HK-2 (cell line): ENCODE results near the gene FETUB.

Source experiments
- DNase-seq: peaks from one replicate; pipeline ENCODE4 v3.0.0-alpha.2; 2018; ENCODE audit not compliant: unreplicated experiment

The FETUB gene, protein sequence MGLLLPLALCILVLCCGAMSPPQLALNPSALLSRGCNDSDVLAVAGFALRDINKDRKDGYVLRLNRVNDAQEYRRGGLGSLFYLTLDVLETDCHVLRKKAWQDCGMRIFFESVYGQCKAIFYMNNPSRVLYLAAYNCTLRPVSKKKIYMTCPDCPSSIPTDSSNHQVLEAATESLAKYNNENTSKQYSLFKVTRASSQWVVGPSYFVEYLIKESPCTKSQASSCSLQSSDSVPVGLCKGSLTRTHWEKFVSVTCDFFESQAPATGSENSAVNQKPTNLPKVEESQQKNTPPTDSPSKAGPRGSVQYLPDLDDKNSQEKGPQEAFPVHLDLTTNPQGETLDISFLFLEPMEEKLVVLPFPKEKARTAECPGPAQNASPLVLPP

GRCh38 chr3:186639778-186640472 is at the start of gene FETUB:
Gene FETUB, plus strand, starts transcription at chr3:186640399. Its CDS starts 62 bp downstream, at chr3:186640461.
- no peak for DNase-seq

DNA sequence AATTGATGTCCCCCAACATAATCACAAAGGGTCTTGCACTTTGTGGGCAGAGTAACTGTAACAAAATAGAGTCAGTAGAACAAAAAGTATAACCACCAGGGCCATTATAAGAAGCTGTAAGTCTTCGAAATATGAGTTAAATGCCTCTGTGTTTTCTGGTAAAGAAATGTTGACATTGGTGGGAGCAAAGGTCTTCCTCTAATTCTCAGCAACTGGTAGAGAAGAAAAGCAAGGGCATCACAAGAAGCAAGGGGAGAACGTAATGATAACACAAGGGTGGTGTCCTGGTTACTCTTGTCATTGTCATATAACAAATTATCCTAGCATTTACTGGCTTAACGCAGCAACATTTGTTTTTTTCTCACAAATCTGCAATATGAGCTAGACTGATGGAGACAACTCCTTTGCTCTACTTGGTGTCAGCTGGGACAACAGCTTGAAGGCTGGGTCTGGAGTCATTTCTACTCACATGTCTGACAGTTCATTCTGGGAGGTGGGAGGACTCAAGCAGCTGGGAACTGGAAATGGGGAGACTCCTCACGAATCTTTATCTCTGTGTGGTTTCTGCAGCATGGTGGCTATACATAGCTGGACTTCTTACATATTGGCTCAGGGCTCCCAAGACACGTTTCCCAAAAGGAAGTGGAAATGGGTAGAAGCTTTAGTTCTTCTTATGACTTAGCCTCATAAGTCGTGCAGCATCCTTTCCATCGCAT is 49.5 kb upstream of the FETUB start:
- DNase-seq, result no peak

GRCh38 chr3:186592682-186593081 is 47.5 kb upstream of the FETUB start:
- DNase-seq, result no peak

- no peak for DNase-seq
Measured at GRCh38 chr3:186593862-186594261, 46.3 kb upstream of the FETUB start.

DNA sequence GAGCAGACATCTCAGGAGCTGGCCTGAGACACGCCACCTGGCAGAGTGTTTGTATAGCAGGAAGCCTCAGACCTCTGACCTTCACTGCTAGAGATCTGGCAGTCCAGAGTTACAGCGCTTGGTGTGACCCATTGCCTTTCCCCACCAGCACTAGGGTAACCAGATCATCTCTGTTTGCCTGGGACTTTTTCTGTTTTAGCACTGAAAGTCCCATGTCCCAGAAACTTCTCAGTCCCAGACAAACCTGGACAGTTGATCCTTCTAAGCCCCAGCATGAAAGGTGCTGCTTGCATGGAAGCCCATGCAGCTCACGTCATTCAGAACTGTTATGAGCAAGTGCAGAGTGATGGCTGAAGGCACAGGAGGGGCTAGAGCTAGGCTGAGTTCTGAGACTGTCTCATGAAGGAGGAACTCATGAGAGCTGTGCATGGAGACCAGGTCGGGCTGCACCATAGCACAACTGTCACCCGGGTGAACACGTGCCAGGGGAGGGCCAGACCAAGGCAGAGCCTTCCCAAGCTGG is 45.5 kb upstream of the FETUB start:
- DNase-seq, result no peak

DNA sequence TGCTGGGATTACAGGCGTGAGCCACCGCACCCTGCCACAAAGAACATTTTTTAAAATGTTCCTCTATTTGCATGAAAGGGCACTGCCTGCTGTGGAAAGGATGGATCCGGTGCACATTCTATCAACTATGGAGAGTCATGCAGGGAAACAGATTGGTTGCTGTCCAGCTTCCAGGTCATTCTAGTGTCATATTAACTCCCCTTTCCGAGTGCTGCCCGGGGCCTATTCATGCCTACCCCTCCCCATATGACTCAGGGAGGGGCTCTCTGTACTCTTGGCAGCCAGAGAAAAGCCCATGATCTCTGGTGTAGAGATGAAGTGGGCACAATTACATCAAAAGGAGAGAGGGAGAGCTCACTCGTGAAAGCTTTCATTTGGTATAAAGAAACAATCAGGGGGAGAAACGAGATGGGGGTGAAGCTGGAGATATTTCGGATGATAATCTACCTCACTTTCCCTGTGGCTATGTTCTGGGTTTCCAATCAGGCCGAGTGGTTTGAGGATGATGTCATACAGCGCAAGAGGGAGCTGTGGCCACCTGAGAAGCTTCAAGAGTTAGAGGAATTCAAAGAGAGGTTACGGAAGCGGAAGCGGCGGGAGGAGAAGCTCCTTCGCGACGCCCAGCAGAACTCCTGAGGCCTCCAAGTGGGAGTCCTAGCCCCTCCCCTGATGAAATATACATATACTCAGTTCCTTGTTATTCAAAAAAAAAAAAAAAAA is 43.5 kb upstream of the FETUB start:
- DNase-seq, result peak; percentile 57

DNA sequence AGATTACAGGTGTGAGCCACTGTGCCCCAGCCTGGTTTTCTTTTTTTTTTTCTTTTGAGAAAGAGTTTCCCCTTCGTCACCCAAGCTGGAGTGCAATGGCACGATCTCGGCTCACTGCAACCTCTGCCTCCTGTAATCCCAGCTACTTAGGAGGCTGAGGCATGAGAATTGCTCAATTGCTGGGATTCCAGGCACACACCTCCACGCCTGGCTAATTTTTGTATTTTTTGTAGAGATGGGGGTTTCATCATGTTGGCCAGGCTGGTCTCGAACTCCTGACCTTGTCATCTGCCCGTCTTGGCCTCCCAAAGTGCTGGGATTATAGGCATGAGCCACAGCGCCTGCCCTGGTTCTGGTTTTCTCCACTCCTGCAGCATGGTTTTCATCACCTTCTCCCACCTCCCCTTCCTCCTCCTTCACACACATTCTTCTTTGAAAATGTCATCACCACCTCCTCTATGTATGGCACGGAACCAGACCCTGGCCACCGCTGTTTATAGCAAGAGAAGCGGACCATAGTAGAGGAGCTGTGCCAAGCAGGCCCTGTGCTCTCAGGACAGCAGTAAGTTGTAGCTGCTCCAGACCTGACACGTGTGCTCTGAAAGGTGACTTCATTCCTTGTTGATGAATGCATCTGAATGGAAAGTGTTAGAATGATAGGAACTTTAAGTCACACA is 42.0 kb upstream of the FETUB start:
- DNase-seq, result peak; percentile 76

- DNase-seq, result no peak
Measured at GRCh38 chr3:186598794-186599141, 41.4 kb upstream of the FETUB start.

GRCh38 chr3:186599142-186599784 is 40.9 kb upstream of the FETUB start:
- DNase-seq, result no peak

DNA sequence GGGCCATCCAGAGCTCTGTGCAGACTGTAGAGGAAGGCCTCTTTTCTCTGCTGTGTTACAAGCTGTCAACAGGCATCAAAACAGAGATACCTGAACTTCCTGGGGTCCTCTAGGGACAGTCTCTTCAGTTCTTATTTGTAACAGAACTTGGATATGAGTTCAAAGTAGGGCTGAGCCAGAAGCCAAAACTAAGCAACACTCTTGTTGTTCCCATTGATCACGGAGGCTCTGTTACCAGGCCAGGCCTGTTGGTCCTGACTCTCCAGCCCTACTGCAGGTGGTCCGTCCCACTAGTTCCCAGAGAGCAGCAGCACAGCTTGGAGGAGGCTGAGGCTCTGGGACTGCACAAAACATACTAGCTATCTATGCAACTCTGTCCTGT is 40.4 kb upstream of the FETUB start:
- DNase-seq, result no peak

GRCh38 chr3:186600896-186601295 is 39.3 kb upstream of the FETUB start:
- DNase-seq, result no peak

DNA sequence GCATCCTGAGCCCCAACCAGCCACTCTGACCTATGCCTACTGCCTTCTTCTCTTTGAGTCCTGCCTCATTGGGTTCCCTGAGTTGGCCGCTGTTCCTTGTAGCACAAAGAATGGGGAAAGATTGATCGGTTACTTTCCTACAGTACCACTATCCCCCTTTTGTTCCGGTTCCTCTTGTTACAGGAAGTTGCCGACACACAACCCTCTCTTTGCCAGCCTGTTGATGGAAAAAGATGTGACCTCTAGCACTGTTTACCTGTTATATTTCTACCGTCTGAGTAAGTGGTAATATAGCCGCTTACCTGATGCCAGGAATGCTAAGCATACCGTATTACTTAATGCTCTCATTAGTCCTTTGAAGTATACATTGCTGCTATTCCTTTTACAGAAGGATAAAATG is 37.0 kb upstream of the FETUB start:
- no peak for DNase-seq

GRCh38 chr3:186605078-186605477 is 35.1 kb upstream of the FETUB start:
- DNase-seq, result no peak

DNA sequence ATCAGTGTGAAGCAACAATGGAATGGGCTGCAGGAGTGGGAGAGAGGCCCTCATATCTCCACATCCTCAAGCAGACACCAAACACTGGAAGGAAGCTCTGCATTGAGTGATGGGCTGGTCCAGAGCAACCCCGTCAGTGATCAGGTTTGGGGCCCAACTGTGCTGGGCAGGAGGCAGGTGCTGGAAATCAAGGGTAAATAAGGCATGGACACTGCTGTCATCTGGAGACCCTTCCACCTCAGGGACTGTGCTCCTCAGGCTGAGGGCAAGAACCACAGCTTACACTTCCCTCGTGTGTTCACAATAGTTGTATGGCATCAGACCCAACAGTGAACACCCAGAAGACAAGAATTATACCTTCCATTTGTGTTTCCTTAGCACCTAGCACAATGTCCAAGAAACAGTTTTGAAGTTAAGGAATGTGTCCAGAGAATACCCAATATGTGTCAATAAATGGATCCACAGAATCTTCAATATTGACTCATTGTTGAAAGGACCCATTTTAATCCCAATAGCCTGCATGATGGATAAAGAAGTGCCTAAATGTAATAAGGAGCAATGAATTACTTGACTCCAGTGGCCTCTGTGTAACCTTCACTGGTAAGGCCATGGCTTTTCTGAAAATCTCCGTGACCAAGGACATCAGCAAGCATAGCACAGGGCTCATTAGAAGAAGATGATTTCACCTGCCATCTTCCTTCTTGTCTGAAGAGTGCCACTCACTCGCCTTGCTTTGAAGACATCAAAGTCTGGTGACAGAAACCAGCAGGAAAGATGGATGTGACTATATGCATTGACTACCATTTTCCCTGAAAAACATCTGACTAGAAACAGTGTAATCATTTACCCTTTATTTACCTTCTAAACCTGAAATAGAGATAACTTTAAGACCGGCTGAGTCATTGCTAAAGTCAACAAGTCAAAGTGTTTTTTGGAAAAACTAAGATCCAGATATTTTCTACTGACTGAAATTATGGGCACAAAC is 34.3 kb upstream of the FETUB start:
- no peak for DNase-seq

- DNase-seq, result no peak
Measured at GRCh38 chr3:186608624-186609215, 31.5 kb upstream of the FETUB start.

- DNase-seq, result peak; percentile 35
Measured at GRCh38 chr3:186609247-186609868, 30.8 kb upstream of the FETUB start.

DNA sequence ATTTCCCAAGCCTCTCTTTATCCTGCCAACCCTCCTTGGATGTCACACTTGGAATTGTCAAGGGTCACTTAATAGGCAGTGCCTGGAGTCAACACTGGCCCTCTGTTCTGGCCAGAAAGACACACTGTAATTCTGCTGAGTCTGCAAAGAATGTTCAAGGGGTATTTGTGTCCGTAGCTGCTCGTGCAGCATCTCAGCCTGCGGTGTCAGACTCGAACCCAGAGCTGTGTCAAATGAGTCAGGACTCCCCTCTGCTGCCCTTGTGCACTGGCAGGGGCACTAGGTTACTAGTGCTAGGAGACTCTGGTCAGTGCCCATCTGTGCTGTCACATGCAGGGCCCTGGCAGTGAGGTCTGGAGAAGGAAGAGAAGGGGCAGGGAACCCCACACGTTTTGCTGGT is 28.1 kb upstream of the FETUB start:
- no peak for DNase-seq

- DNase-seq, result no peak
Measured at GRCh38 chr3:186612721-186613636, 27.2 kb upstream of the FETUB start, which contains the start of gene AHSG. Gene AHSG, plus strand, starts transcription at chr3:186613060. Its CDS starts 82 bp downstream, at chr3:186613142.
